Astrocyte (in vitro differentiated cells and primary cell): ENCODE measurements around the gene TPGS1. TPM values are rescaled to one million over a fixed set of nuclear protein-coding genes. Genes with fewer than 3 reads are reported as not detected.

Source experiments
- DNase-seq: peaks from one replicate; pipeline ENCODE4 v3.0.0-alpha.2; 2010; ENCODE audit warnings: low read depth
- FAIRE-seq: peaks from 2 replicates; lab custom pipeline; 2011; peaks lifted over from hg19 to GRCh38; lab: Jason Lieb, UNC
- H2AFZ ChIP-seq: 2 replicates; pipeline ENCODE4 v1.6.0; 2012; ENCODE audit warnings: low read depth, low read length, inconsistent platforms
- H3K27ac ChIP-seq: 2 replicates; pipeline ENCODE4 v1.5.1; 2011; ENCODE audit warnings: low read depth, low read length, inconsistent platforms
- H3K27me3 ChIP-seq: 2 replicates; pipeline ENCODE4 v1.6.0; 2011; ENCODE audit warnings: low read length, inconsistent platforms; ENCODE audit not compliant: insufficient read depth
- H3K36me3 ChIP-seq: 2 replicates; pipeline ENCODE4 v1.5.1; 2011; ENCODE audit warnings: low read length, inconsistent platforms; ENCODE audit not compliant: insufficient read depth
- H3K4me1 ChIP-seq: 2 replicates; pipeline ENCODE4 v1.5.1; 2011; ENCODE audit warnings: low read length, inconsistent platforms; ENCODE audit not compliant: insufficient read depth
- H3K4me2 ChIP-seq: 2 replicates; pipeline ENCODE4 v1.6.0; 2012; ENCODE audit warnings: low read length, inconsistent platforms
- H3K4me3 ChIP-seq: 2 replicates; pipeline ENCODE4 v1.5.1; 2011; ENCODE audit warnings: low read depth, mild to moderate bottlenecking, low read length, inconsistent platforms; ENCODE audit not compliant: insufficient read depth
- H3K79me2 ChIP-seq: 2 replicates; pipeline ENCODE4 v1.6.0; 2012; ENCODE audit warnings: mild to moderate bottlenecking, low read length, inconsistent platforms; ENCODE audit not compliant: insufficient read depth
- H3K9ac ChIP-seq: 2 replicates; pipeline ENCODE4 v1.6.0; 2012; ENCODE audit warnings: mild to moderate bottlenecking, low read length, inconsistent platforms
- H3K9me3 ChIP-seq: 2 replicates; pipeline ENCODE4 v1.5.1; 2012; ENCODE audit warnings: low read depth, mild to moderate bottlenecking, low read length, inconsistent platforms; ENCODE audit not compliant: insufficient read depth
- H4K20me1 ChIP-seq: 2 replicates; pipeline ENCODE4 v1.6.0; 2012; ENCODE audit warnings: low read length, inconsistent platforms; ENCODE audit not compliant: insufficient read depth
- H3K27ac Mint-ChIP-seq: one replicate; pipeline ENCODE4 v1.8.0; 2021; ENCODE audit warnings: mild to moderate bottlenecking, mixed read lengths; ENCODE audit not compliant: unreplicated experiment
- H3K27me3 Mint-ChIP-seq: one replicate; pipeline ENCODE4 v1.8.0; 2021; ENCODE audit warnings: low read depth, mixed read lengths; ENCODE audit not compliant: unreplicated experiment
- H3K36me3 Mint-ChIP-seq: one replicate; pipeline ENCODE4 v1.8.0; 2021; ENCODE audit warnings: low read depth, mixed read lengths; ENCODE audit not compliant: unreplicated experiment
- H3K4me1 Mint-ChIP-seq: one replicate; pipeline ENCODE4 v1.8.0; 2021; ENCODE audit warnings: low read depth, mixed read lengths; ENCODE audit not compliant: unreplicated experiment
- H3K4me3 Mint-ChIP-seq: one replicate; pipeline ENCODE4 v1.8.0; 2021; ENCODE audit warnings: mild to moderate bottlenecking, moderate library complexity, mixed read lengths; ENCODE audit not compliant: unreplicated experiment
- H3K9me3 Mint-ChIP-seq: one replicate; pipeline ENCODE4 v1.8.0; 2021; ENCODE audit warnings: mild to moderate bottlenecking, mixed read lengths; ENCODE audit not compliant: unreplicated experiment
- EZH2 ChIP-seq: IDR thresholded peaks from 2 replicates; pipeline ENCODE4 v1.6.1; 2012; ENCODE audit warnings: mild to moderate bottlenecking, low read length, inconsistent platforms; ENCODE audit not compliant: insufficient read depth
- total RNA-seq: library from RNA; stranded (reverse); gene quantifications from 2 replicates; pipeline ENCODE4 v1.2.1, GENCODE V29; 2021
- TF ChIP-seq, protein P1 (sequence below): IDR thresholded peaks from 2 replicates; pipeline ENCODE4 v1.5.1; 2011; ENCODE audit warnings: low read depth, mild to moderate bottlenecking, inconsistent platforms, low read length, moderate library complexity; ENCODE audit not compliant: insufficient read depth

TPGS1 gene
- total RNA-seq, 1 donor from 2014 or later: 17.9 TPM

- no peaks in the 10 kb centered on the region for H3K9me3 ChIP-seq
- H3K27ac ChIP-seq: no peak overlapping the region
- Mint-ChIP-seq H3K9me3 (peaks cover 3% of the 10 kb centered on the region), H3K27ac (no peak overlapping the region), H3K4me1 (peaks cover 6% of the 10 kb centered on the region), H3K27me3 (peaks cover 8% of the 10 kb centered on the region), H3K36me3 (no peaks in the 10 kb centered on the region), H3K4me3 (no peak overlapping the region)
- no peak overlapping the region for H3K9ac ChIP-seq
- H3K4me3 ChIP-seq: no peak overlapping the region
- FAIRE-seq (no peak), DNase-seq (no peak)
- TF ChIP-seq EZH2: no peak
- TF ChIP-seq, protein P1, sequence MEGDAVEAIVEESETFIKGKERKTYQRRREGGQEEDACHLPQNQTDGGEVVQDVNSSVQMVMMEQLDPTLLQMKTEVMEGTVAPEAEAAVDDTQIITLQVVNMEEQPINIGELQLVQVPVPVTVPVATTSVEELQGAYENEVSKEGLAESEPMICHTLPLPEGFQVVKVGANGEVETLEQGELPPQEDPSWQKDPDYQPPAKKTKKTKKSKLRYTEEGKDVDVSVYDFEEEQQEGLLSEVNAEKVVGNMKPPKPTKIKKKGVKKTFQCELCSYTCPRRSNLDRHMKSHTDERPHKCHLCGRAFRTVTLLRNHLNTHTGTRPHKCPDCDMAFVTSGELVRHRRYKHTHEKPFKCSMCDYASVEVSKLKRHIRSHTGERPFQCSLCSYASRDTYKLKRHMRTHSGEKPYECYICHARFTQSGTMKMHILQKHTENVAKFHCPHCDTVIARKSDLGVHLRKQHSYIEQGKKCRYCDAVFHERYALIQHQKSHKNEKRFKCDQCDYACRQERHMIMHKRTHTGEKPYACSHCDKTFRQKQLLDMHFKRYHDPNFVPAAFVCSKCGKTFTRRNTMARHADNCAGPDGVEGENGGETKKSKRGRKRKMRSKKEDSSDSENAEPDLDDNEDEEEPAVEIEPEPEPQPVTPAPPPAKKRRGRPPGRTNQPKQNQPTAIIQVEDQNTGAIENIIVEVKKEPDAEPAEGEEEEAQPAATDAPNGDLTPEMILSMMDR: no peak
- no peaks in the 10 kb centered on the region for H3K4me1 ChIP-seq
- no peaks in the 10 kb centered on the region for H3K36me3 ChIP-seq
- no peaks in the 10 kb centered on the region for H4K20me1 ChIP-seq
- no peak overlapping the region for H3K4me2 ChIP-seq
- no peaks in the 10 kb centered on the region for H3K79me2 ChIP-seq
- no peaks in the 10 kb centered on the region for H3K27me3 ChIP-seq
- H2AFZ ChIP-seq: no peak overlapping the region
Observed at GRCh38 chr19:469833-470232, 37.5 kb upstream of the TPGS1 start.

GRCh38 chr19:470701-471100 is 36.6 kb upstream of the TPGS1 start:
- Histone ChIP-seq H3K9ac (no peak overlapping the region), H3K4me2 (no peak overlapping the region), H3K4me3 (no peak overlapping the region), H2AFZ (no peak overlapping the region), H4K20me1 (no peaks in the 10 kb centered on the region), H3K36me3 (no peaks in the 10 kb centered on the region), H3K27ac (no peak overlapping the region), H3K9me3 (no peaks in the 10 kb centered on the region), H3K4me1 (no peaks in the 10 kb centered on the region), H3K79me2 (no peaks in the 10 kb centered on the region), H3K27me3 (no peaks in the 10 kb centered on the region)
- Mint-ChIP-seq H3K4me3 (no peak overlapping the region), H3K9me3 (peaks cover 3% of the 10 kb centered on the region), H3K27me3 (peaks cover 8% of the 10 kb centered on the region), H3K4me1 (peaks cover 6% of the 10 kb centered on the region), H3K36me3 (no peaks in the 10 kb centered on the region), H3K27ac (no peak overlapping the region)
- DNase-seq (no peak), FAIRE-seq (no peak)
- TF ChIP-seq EZH2: no peak
- TF ChIP-seq, protein P1: no peak

DNA sequence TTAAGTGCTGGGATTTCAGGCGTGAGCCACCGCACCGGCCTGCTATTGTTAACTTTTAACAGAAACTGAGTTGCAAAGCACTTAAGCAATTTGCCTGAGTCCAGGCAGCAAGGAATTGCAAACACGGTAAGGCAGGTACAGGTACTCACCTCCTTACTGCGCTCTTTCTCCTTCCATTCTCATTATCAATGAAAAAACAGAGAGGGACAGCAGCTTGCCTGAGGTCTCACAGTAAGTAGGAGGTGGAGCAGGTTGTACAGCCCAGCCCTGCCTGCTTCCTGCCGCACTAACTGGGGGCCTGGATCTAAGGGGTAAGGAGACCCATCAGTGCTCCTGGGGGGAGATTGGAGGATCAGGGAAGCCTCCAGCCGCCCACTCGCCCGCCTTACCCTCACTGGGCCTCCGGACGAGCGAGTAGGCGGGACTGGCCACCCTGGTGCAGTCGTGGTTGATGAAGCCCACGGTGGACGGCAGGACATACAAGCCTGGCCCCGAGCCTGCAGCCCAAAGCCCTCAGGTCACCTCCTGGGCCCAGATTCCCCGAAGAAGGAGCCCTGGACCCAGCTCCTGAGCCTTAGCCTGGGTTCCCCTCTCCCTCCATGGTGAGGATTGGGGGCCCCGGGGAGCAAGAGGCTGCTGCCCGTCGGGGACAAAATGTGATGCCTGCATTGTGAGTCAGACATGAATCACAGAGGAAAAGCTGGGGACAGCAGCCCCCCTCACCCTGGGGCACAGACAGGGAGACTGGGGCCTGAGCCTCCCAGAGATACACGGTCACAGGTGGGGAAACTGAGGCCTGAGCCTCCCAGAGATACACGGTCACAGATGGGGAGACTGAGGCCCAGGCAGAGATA is 35.1 kb upstream of the TPGS1 start:
- H3K4me3 Mint-ChIP-seq: no peak overlapping the region
- TF ChIP-seq, protein P1: no peak
- TF ChIP-seq EZH2: no peak
- Histone ChIP-seq H3K4me1 (no peaks in the 10 kb centered on the region), H3K27ac (no peak overlapping the region), H3K79me2 (no peaks in the 10 kb centered on the region), H3K9me3 (no peaks in the 10 kb centered on the region), H4K20me1 (no peaks in the 10 kb centered on the region), H3K27me3 (no peaks in the 10 kb centered on the region), H3K4me2 (no peak overlapping the region), H3K4me3 (no peak overlapping the region), H3K36me3 (no peaks in the 10 kb centered on the region), H3K9ac (no peak overlapping the region), H2AFZ (peak overlapping the region; percentile 39)
- H3K27ac Mint-ChIP-seq: no peak overlapping the region
- peaks cover 8% of the 10 kb centered on the region for H3K27me3 Mint-ChIP-seq
- H3K9me3 Mint-ChIP-seq: peaks cover 3% of the 10 kb centered on the region
- H3K36me3 Mint-ChIP-seq: no peaks in the 10 kb centered on the region
- no peak for DNase-seq
- peaks cover 6% of the 10 kb centered on the region for H3K4me1 Mint-ChIP-seq
- FAIRE-seq: no peak
